GM19328 (cell line): ENCODE results near the gene EFNA2.

Source experiments
- ATAC-seq: cut with Tn5 transposase; IDR thresholded peaks from one replicate; pipeline ENCODE4 v1.9.1; 2021; ENCODE audit warnings: mild to moderate bottlenecking, moderate library complexity; ENCODE audit not compliant: unreplicated experiment

EFNA2 gene

DNA sequence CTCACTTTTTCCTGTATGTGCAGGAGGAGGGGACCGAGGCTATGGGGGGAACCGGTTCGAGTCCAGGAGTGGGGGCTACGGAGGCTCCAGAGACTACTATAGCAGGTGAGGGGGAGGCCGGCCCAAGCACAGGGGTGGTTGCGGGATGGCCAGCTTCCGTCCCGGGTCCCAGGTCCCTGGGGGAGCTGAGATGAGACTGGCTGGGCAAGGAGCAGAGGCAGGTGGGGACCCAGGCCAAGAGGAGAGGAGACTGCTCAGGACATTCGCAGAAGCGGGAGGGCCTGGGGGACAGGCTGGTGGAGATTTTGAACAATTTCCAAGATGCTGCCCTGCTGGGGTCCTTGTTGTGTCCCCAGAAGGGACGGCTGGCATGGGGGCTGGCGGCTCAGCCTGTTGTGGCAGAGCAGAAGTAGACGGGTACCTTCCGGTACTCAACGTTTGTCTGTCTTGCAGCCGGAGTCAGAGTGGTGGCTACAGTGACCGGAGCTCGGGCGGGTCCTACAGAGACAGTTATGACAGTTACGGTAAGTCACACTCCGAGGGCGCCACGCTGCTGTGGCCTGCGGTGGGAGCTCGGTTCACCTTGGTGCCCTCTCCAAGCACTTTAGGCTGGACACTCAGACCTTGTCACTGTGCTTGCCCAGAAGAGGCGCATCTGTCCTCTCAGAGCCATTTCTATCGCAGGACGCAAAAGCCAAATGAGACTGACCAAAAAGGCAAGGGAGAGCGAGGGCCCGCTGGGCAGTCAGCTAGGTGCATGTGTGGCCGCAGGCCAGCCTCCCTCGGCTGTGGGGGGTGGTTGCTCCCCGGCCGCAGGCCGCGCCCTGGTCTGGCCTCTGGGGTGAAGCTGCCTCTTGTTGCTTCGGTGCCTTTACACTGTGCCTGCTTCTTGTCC, 13.9 kb upstream of the EFNA2 start:
- no peak for ATAC-seq

DNA sequence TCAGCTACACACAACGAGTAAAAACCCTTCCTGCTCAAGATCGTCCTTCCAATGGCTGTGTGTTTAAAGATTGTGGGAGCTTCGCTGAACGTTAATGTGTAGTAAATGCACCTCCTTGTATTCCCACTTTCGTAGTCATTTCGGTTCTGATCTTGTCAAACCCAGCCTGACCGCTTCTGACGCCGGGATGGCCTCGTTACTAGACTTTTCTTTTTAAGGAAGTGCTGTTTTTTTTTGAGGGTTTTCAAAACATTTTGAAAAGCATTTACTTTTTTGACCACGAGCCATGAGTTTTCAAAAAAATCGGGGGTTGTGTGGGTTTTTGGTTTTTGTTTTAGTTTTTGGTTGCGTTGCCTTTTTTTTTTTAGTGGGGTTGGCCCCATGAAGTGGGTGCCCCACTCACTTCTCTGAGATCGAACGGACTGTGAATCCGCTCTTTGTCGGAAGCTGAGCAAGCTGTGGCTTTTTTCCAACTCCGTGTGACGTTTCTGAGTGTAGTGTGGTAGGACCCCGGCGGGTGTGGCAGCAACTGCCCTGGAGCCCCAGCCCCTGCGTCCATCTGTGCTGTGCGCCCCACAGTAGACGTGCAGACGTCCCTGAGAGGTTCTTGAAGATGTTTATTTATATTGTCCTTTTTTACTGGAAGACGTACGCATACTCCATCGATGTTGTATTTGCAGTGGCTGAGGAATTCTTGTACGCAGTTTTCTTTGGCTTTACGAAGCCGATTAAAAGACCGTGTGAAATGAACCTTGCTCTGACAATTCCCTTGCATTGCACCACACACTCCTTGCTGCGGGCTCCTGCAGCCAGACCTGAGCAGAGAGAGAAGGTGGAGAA, 13.0 kb upstream of the EFNA2 start:
- ATAC-seq, result no peak

GRCh38 chr19:1273263-1274041, 12.2 kb upstream of the EFNA2 start:
- ATAC-seq, result no peak

DNA sequence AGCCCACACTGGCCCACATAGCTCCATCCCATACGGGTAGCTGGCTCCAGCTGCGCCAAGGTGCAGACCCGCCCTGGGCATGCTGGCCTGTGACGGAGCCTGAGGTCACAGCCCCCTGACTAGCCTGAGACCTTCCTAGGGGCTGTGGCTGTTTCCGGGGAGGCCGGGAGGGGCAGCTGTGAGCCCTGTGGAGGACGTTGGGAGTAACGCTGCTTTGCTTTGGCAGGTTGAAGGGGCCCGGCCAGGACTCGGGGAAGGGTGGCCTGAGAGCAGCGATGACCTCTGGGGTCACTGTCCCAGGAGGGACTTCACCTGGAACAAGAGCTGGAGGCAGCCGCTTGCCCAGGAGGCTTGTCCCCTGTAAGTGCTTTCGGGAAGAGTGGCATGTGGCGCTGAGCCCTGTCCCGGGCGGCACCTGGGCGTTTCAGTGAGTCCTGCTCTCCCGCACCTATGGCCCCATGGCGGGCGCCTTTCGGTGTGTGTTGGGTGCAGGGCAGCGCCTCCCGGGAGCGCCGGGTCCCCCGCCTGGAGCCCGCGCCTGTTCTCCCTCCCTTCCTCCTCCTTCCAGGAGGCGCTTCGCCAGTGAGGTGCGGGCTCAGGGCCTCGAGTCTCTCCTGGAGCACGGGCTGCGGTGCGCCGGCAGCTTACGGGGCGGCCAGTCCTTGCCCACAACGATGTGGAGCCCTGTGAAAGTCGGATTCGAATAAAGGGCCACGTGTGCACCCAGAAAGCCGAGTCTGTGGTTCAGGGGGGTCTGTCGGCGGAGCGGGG, 11.4 kb upstream of the EFNA2 start:
- no peak for ATAC-seq

- no peak for ATAC-seq
Measured at GRCh38 chr19:1274852-1275259, 10.8 kb upstream of the EFNA2 start.

DNA sequence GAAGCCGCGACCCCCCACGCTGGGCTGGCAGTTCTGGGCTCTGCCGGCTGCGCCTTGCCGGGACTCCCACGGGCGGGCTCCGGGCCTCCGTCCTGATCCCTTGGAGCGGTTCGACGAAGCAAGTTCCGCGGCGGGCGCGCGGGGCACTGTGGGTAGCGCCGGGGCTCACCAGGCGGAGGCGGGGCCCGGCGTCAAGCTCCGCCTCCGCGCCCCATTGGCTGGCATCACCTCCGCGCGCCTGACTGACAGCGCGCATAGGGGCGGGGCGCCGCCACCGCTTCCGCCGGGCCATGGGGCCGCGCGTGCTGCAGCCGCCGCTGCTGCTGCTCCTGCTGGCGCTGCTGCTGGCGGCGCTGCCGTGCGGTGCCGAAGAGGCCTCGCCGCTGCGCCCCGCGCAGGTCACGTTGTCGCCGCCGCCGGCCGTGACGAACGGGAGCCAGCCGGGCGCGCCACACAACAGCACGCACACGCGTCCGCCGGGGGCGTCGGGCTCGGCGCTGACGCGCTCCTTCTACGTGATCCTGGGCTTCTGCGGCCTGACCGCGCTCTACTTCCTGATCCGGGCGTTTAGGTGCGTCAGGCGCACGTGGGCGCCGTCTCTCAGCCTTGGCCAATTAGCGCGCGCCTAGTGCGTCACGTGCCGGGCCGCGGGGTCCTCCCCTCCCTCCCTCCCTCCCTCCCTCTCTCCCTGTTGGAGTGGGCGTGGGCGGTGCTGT, 10.3 kb upstream of the EFNA2 start, which contains the start of gene FAM174C:
Gene FAM174C (plus strand): TSS at position 271 of the 716 bp plus-strand sequence. CDS start 20 bp downstream, at position 291.
- peak; percentile 79 for ATAC-seq

DNA sequence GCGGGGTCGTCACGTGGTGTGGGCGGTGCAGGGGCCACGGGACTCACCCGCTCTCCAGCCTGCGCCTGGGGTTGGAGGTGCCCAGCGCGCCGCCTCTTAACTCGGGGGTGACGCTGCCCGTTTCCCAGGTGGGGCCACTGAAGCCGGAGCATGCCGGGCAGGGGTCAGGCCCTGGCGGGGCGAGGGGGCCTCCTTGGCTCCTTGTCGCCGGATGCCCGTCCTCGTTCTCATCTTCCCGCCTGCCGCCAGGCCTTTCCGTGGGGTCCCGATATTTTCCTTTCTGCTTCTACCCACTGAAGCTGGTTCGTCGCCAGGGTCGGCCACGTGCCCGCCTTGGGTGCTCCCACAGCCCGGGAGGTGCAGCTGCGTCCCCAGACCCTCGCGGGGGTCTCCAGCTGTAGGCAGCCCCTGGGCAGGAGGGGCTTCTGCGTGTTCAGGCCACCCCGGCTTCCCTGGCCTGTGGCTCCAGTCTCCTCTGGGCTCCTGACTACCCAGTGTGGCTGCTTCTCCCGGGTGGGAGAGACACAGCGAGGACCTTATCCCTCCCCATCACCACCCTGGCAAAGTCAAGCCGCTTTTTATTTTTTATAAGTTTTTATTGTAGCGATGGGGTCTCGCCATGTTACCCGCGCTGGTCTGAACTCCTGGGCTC, 9.6 kb upstream of the EFNA2 start:
- no peak for ATAC-seq

- ATAC-seq, result no peak
Measured at GRCh38 chr19:1276628-1277022, 9.0 kb upstream of the EFNA2 start.

- no peak for ATAC-seq
Measured at GRCh38 chr19:1277061-1277460, 8.6 kb upstream of the EFNA2 start.

- ATAC-seq, result no peak
Measured at GRCh38 chr19:1278074-1278473, 7.6 kb upstream of the EFNA2 start.

- ATAC-seq, result no peak
Measured at GRCh38 chr19:1278713-1279660, 6.7 kb upstream of the EFNA2 start.

GRCh38 chr19:1279782-1280341, 5.8 kb upstream of the EFNA2 start:
- no peak for ATAC-seq

- no peak for ATAC-seq
Measured at GRCh38 chr19:1280636-1281568, 4.8 kb upstream of the EFNA2 start.

GRCh38 chr19:1281569-1282287, 3.9 kb upstream of the EFNA2 start:
- no peak for ATAC-seq

DNA sequence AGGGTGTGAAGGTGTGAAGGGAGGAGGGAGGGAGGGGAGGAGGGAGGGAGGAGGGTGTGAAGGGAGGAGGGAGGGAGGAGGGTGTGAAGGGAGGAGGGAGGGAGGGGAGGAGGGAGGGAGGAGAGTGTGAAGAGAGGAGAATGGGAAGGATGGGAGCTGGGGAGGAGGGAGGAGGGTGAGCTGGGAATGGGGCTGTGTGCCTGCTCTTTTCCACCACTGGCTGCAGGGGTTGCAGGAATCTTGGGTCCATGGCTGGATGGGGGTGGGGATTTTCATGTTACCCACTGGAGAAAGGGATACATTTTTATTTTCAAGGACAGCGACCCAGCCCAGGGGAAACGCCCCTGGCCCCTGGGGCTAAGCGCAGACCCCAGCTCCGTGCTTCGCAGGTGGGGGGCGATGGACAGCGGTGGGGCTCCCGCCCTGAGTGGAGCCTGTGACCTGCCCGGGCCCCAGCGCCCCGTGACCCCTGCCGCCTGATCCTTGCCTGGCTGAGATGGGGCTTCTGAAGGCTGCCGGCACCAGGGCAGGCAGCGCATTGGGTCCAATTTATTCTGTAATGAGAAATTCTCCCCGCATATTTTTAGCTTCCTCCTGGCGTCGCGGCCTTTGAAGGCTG, 3.0 kb upstream of the EFNA2 start:
- ATAC-seq, result no peak
